Activated CD8-positive, alpha-beta memory T cell treated with anti-CD3 and anti-CD28 coated beads for 36 hours (primary cell): Measurements from ENCODE around the gene THEMIS2. TPM values are rescaled to one million over a fixed set of nuclear protein-coding genes. Genes with fewer than 3 reads are reported as not detected.

Source experiments
- CTCF ChIA-PET: fragments of 350-600 bp; sonication (Branson Sonifier 250); formaldehyde crosslinking; loops from one replicate; lab custom pipeline; 2021; ENCODE audit warnings: antibody characterized with exemption; lab: Charles Lee
- POLR2A ChIA-PET: fragments of 350-600 bp; sonication (Branson Sonifier 250); formaldehyde crosslinking; loops from one replicate; lab custom pipeline; 2021; ENCODE audit warnings: antibody characterized with exemption; lab: Charles Lee
- total RNA-seq, 2 experiments: library from RNA; stranded (reverse); gene quantifications; one replicate each; pipeline ENCODE4 v1.2.3, GENCODE V29; 2021

The THEMIS2 gene
- total RNA-seq, 2 experiments from 2014 or later = 13.3 to 17.1 TPM

DNA sequence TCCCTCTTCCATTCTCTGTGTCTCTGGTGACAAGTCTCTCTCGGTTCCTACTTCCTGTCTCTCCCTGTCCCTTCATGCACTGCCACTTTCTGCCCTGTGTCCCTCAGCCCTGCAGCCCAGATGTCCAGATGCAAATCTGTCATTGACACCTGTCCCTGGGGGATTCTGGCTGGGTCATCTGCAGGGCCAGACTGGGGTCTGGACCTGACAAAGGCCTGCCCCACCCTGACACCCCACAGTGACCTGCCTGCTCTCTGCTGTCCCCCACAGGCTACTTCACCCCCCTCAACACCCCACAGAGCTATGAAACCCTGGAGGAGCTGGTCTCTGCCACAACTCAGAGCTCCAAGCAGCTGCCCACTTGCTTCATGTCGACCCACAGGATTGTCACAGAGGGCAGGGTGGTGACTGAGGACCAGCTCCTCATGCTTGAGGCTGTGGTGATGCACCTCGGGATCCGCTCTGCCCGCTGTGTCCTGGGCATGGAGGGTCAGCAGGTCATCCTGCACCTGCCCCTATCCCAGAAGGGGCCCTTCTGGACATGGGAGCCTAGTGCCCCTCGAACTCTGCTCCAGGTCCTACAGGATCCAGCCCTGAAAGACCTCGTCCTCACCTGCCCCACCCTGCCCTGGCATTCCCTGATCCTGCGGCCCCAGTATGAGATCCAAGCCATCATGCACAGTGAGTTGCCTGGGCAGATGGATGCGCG is 7.2 kb downstream of the THEMIS2 start:
- CTCF ChIA-PET = no interaction called here
- POLR2A ChIA-PET = interaction anchor here (0.7 kb wide), 1 partner anchor 108 kb away, joined by 3 read pairs; no protein-coding TSS in a partner anchor

DNA sequence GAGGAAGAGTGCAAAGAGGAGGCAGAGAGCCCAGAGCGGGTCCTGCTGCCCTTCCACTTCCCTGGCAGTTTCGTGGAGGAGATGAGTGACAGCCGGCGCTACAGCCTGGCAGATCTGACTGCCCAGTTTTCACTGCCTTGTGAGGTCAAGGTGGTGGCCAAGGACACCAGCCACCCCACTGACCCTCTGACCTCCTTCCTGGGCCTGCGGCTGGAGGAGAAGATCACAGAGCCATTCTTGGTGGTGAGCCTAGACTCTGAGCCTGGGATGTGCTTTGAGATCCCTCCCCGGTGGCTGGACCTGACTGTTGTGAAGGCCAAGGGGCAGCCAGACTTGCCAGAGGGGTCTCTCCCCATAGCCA is 10.2 kb downstream of the THEMIS2 start:
- ChIA-PET POLR2A (no interaction called here), CTCF (no interaction called here)

DNA sequence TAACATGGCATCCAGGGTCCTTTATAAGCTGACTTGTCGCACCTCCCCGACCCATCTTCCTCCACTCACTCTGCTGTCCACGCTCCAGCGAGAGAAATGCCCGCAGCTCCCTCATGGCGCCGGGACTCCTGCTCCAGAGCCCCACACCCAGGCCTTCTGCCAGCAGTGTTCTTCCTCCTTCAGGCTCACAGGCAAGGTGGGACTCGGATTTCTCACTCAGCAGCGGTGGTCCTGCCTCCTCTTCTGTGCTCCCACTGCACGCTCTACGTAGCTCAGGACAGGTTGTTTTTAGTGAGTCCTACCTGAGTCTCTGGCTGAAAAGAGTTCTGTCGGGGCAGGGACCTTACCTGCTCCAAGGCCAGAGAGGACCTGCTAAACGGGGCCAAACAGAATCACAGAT is 11.2 kb downstream of the THEMIS2 start:
- ChIA-PET CTCF (no interaction called here), POLR2A (no interaction called here)

DNA sequence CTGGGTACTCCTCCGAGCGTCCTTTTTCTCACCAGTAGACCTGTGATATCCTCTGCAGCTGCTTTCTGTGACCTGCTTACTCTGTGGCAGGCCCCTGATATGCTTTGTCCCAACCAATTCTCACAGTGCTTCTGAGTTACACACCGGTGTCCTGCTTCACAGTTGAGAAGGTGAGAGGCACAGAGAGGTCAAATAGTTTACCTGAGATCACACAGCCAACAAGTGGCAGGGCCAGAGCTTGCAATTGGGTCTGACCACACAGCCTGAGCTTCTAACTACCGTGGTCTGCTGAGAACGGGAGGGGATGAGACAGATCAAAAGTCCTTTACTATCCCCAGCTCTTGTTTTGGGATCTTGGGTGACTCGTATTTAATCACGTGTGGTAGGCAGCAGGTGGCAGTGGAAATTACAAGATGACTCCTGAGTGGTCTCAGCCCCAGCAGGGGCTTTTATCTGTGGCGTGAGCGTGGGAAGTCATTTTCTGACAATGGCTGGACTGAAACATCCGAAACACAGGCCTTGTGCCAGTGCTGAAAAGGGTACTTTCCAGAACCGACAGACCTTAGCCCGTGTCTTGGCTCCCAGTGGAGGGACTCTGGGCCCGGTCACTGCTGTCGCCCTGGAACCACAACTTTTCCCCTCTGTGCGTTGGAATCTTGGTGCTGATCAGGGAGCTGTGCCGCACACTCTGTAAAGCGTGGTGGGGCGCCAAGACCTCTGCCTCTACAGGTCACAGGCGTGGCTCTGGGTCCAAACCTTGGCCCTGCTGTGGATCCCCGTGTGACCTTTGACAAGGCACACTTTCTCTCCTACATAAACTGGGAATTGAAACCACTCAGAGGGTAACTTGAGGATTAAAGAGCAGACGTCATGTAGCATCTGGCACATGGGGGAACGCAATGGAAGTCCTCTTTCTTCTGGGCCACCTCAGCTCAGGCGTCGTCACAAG is 11.9 kb downstream of the THEMIS2 start:
- ChIA-PET CTCF (no interaction called here), POLR2A (interaction anchor here (0.6 kb wide), 1 partner anchor 488 kb away, joined by 11 read pairs; no protein-coding TSS in a partner anchor)

DNA sequence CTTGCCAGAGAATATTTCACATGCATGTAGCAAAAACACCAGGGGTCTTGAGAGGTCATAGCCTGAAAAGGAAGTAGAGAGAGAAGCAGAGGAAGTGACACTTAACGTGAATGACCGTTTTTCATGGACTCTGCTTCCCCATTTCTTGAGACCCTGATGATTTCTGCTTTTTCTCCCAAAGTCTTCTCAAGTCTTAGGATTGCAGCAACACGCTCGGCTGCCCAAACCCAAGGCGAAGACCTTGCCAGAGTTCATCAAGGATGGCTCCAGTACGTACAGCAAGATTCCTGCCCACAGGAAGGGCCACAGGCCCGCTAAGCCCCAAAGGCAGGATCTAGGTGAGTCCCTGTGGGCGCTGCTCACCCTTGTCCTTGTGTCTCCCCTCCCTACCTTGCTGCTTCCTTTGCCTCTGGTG is 12.8 kb downstream of the THEMIS2 start:
- POLR2A ChIA-PET = interaction anchor here (0.6 kb wide), 1 partner anchor 489 kb away, joined by 11 read pairs; no protein-coding TSS in a partner anchor
- CTCF ChIA-PET = no interaction called here

DNA sequence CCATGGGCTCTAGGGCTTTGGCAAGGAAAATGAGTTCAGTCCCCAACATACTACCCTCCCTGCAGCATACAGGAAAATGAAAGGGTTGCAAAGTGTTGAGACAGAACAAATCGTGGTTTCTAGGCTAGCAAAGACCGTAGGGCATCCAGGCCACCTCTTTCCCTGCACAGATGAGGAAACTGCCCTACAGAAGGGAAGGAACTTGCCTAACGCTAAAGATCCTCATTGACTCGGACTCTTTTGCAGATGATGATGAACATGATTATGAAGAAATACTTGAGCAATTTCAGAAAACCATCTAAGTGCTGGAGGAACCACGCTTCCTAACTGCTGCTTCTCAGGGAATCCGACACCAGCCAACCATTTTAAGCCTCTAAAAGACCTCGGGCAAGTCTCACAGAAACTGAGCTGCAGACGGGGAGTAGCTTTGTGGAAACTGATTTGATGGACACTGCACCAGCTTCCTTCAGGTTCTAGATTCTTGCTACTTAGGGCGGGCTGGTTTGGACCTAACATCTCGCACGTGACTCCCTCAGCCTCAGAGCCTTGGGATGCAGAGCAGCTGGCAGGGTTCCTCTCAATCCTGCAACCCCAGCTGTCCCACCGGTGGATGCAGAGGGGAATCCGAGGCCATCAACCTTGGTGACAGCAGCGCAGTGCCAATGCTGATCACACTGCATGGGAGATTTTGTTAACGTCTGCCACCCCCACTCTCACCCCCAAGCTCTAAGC is 13.4 kb downstream of the THEMIS2 start:
- ChIA-PET CTCF (no interaction called here), POLR2A (interaction anchor here (0.6 to 0.7 kb wide), 3 partner anchors 15 to 1484 kb away, joined by 3 to 6 read pairs (median 4); no protein-coding TSS in a partner anchor)

DNA sequence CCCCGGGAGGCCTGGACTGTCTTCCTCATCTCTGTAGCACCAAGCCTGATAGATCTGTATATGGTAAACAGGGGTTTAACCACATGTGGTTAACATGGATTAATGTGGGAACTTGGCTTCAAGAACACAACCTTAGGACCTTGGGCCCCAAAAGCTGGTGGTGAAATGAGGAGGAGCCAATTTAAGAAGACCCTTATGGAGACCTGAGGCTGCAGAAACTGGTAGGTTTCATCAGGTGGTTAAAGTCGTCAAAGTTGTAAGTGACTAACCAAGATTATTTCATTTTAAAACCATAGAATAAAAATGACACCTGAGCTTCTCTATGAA is 14.0 kb downstream of the THEMIS2 start:
- ChIA-PET CTCF (interaction anchor here (1.0 kb wide), 1 partner anchor 23 kb away, joined by 4 read pairs; no protein-coding TSS in a partner anchor), POLR2A (interaction anchor here (0.6 to 0.7 kb wide), 3 partner anchors 15 to 1485 kb away, joined by 3 to 6 read pairs (median 4); no protein-coding TSS in a partner anchor)

DNA sequence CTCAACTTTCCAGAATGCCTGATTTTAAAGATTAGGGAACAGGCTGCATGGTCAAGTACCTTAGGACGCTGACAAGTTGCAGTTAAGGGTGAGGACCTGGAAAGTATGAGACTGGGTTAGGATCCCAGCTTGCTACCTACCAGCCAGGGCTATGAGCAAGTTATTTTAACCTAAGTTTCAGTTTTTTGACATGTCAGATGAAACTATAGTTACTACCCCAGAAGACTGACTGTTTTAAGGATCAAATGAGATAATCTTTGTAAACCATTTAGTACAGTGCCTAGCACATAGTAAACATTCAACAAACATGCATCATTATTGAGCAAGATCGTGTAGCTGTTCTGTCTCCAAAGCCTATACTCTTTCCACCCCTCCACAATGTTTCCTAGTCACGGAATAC is 14.4 kb downstream of the THEMIS2 start:
- ChIA-PET CTCF (interaction anchor here (1.0 kb wide), 1 partner anchor 22 kb away, joined by 4 read pairs; no protein-coding TSS in a partner anchor), POLR2A (interaction anchor here (0.6 to 0.7 kb wide), 3 partner anchors 14 to 1485 kb away, joined by 3 to 6 read pairs (median 4); no protein-coding TSS in a partner anchor)

DNA sequence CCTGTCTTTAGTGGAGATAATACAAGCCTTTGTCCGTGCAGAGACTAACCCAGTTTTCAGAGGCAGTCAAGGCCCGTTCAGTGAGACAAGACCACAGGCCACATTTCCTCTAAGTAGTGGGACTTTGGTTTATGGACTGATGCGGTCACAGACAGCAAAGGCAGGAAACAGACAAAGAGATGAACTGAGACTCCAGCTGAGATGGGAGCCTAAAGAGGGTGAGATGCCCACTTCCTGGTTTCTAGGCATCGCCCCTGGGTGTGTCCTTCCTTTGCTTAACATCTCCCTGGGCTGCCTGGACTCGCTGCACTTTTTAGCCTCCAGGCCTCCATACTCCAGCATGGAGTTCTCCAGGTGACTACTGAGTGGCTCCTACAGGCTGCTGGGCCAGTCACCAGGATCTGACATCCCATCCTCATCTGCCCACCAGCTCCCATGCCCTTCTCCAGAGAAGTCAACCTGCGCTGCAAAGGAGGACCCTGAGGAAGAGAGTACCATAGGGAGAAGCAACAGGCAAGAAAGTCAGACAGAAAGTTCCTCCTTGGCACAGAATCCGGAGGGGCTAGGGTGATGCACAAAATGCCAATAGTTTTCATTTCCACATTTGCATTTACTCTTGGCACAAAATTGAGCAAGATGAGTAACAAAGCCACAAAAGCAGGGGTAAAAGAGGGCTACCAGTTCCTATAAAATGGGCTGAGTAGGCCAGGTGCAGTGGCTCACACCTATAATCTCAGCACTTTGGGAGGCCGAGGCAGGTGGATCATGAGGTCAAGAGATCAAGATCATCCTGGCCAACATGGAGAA is 15.1 kb downstream of the THEMIS2 start:
- POLR2A ChIA-PET = interaction anchor here (0.5 to 0.7 kb wide), 2 partner anchors 26 to 29 kb away, joined by 3 to 4 read pairs; no protein-coding TSS in a partner anchor

DNA sequence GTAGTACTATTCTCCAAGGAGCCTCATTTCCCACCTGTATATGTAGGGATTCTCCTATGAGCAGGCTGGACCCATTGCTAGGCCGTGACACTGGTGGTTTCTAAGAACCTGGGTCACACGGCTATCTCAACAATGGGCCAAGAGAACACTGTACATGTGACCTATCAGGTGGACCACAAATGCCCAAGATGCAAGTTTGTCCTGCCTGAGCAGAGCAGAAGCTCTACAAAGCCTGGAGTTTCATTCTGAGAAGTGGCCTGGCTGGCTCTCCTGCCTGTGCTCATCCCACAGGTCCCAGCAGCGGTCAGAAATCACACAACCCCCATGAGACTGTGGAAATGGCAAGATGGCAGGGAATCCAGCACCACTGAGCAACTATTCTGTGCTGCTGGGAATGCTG is 17.2 kb downstream of the THEMIS2 start:
- ChIA-PET POLR2A (interaction anchor here (0.6 kb wide), 1 partner anchor 12 kb away, joined by 4 read pairs; no protein-coding TSS in a partner anchor), CTCF (no interaction called here)

More for the DNA sequence above, 15.1 kb downstream of the THEMIS2 start:
- CTCF ChIA-PET = interaction anchor here (1.0 kb wide), 1 partner anchor 22 kb away, joined by 4 read pairs; no protein-coding TSS in a partner anchor

DNA sequence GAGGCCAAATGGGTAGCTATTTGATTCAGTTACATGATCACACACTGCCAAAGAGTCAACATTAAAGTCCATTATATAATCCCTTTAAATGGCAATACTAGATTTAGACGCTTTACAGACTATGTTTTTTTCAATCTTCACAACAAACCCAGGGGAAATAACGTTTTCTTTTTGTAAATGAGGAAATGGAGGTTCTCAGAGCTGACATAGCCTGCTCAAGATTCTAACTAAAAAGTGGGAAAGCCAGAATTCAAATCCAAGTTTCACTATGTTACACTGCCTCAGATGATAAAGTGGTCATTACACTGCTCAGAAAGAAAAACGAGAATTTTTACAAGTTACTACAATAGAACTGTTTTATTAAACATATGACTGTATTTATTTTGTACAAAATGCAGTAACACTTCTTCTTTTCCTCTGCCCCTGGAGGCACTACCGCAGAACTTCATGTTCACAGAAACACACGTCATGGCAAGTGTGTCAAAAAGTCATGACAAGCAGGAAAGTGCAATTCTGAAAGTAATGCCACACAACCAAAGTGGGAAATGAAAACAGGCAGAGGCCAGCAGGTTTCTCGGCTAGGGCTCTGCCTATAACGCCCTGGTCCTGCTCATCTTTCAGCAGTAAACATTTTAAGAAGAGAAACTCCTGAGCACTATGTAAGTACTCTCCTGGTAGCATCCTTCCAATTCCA is 19.0 kb downstream of the THEMIS2 start:
- ChIA-PET CTCF (no interaction called here), POLR2A (no interaction called here)

DNA sequence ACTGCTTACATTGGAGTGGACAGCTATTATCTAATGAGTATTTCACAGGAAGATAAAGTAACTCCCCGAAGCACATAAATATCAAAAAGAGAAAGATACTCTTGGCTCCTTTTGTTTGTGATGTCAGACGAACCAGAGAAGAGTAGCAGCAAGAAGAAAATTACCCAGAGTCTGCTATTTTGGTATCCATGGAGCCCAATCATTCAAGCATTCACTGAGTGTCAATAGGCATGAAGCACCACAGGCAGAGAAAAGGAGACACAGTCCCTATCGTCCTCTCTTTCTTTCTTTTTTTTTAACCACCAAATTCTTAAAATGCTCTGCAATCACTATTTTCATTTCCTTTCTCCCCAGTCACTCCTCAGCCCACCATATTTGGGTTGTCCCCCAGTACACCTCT is 22.2 kb downstream of the THEMIS2 start:
- ChIA-PET CTCF (interaction anchor here (0.6 to 1.2 kb wide), 2 partner anchors 17 to 50 kb away, joined by 3 read pairs; no protein-coding TSS in a partner anchor), POLR2A (no interaction called here)

DNA sequence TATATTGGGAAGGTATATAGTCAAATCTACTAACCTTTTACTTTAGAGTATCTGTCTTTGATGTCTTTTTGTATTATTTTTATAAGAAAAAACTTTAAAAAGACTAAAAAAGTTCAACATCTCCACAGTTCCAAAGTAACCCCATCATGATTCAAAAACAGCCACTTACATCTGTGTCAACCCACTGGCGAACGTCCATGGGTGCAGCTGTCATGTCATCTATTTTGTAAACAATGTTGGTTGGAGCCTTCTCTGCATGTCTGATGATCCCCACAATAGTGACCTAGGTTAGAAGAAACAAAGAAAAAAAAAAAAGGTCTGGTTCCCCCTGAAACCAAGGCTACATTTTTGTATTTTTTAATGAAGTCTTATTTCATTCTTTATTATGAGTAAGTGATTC is 34.4 kb downstream of the THEMIS2 start:
- ChIA-PET POLR2A (no interaction called here), CTCF (interaction anchor here (0.6 kb wide), 1 partner anchor 42 kb away, joined by 4 read pairs; no protein-coding TSS in a partner anchor)

DNA sequence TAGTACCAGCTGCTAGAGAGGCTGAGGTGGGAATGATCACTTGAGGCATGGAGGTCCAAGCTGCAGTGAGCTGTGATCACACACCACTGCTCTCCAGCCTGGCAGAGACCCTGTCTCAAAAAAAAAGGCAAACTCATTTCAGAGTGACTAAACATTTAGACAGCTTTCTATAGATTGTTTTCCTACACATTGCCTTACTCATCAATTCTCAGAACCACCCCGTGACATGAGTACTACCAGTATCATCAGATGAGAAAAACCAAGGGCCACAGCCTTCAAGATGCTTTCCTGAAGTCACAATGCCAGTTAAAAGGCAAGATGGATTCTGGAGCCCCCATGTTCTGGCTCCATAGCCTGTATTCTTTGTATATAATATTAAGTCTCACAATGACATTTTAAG is 40.1 kb downstream of the THEMIS2 start:
- ChIA-PET POLR2A (interaction anchor here (0.6 to 1.3 kb wide), 2 partner anchors 139 to 178 kb away, joined by 3 read pairs; partner anchors contain the start of gene STX12), CTCF (interaction anchor here (0.6 to 0.8 kb wide), 2 partner anchors 69 to 645 kb away, joined by 3 to 4 read pairs; no protein-coding TSS in a partner anchor)

DNA sequence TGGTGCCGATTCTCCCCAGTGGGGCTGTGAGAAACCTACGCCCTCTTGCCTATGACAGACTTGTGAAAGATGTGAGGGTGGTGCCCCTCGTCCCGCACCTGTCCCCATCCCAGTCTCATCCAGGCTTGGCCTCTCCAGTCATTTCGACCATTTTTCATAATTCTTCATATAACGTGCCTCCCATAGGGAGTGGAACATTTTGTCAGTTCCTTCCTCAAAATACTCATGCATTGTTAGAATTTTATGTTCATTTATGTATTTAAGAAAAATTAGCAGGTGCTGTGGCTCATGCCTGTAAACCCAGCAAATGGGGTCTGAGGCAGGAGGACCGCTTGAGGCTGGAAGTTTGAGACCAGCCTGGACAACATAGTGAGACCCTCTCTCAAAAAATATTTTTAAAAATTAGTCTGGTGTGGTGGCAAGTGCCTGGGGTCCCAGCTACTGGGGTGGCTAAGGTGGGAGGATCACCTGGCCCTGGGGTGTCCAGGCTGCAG is 42.8 kb downstream of the THEMIS2 start:
- CTCF ChIA-PET = no interaction called here
- POLR2A ChIA-PET = no interaction called here

DNA sequence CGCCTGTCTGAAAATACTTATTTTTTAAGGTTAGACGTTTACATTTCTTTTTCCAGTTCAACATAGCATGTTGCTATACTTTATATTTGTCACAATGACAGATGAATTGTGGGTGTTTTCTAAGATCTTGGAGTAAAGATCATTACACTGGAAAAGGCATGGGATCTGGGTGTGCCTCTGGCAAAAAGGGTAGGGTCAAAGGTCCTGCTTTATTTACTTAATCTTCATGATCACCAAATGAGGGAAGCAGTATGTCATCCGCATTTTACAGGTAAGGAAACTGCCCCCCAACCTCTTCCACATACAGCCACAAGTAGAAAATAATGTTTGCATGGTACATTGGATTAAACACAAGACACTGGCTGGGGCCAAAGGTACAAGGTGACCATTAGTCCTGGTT is 49.9 kb downstream of the THEMIS2 start:
- POLR2A ChIA-PET = no interaction called here
- CTCF ChIA-PET = no interaction called here
